Upper lobe of left lung (tissue), 6 donors: ENCODE data around the gene CCKAR. TPM values are rescaled to one million over a fixed set of nuclear protein-coding genes. Genes with fewer than 3 reads are reported as not detected.

Experiments used
- ATAC-seq, 2 donors: fragments of 200-7000 bp; cut with Tn5 transposase; one replicate each; pipeline ENCODE4 v1.9.1; 2022; ENCODE audit warnings: mild to moderate bottlenecking in 2 of 2, moderate library complexity in 2 of 2; ENCODE audit not compliant: low FRiP score in 2 of 2
- DNase-seq, 2 donors: peaks; one replicate each; pipeline ENCODE4 v3.0.0-alpha.2; 2019 to 2020
- H3K27ac ChIP-seq, 4 donors: fragments of 200-600 bp; sonication (generic); one replicate each; pipeline ENCODE4 v1.5.1; 2016 to 2019
- H3K27me3 ChIP-seq, 4 donors: fragments of 200-600 bp; sonication (generic); one replicate each; pipeline ENCODE4 v1.5.1; 2017 to 2019
- H3K36me3 ChIP-seq, 4 donors: fragments of 200-600 bp; sonication (generic); one replicate each; pipeline ENCODE4 v1.5.1; 2016 to 2019
- H3K4me1 ChIP-seq, 4 donors: fragments of 200-600 bp; sonication (generic); one replicate each; pipeline ENCODE4 v1.5.1; 2018 to 2019
- H3K4me3 ChIP-seq, 4 donors: fragments of 200-600 bp; sonication (generic); one replicate each; pipeline ENCODE4 v1.5.1; 2017 to 2019; ENCODE audit warnings: mild to moderate bottlenecking in 2 of 4, moderate library complexity in 1 of 4
- H3K9me3 ChIP-seq, 4 donors: fragments of 200-600 bp; sonication (generic); one replicate each; pipeline ENCODE4 v1.5.1; 2018 to 2019
- CTCF ChIP-seq, 6 experiments: fragments of 450-650 bp in 4 of 6; fragments of 200-600 bp in 2 of 6; sonication (generic) in 2 of 6; IDR thresholded peaks; one replicate each; pipeline ENCODE4 v1.5.1; 2016 to 2019; ENCODE audit warnings: antibody characterized with exemption in 6 of 6
- EP300 ChIP-seq, 4 donors: sonication (generic); formaldehyde crosslinking; IDR thresholded peaks; one replicate each; pipeline ENCODE4 v1.5.1; 2017; ENCODE audit warnings: antibody characterized with exemption in 4 of 4, control low read depth in 2 of 4
- POLR2A ChIP-seq, 4 donors: fragments of 450-650 bp; IDR thresholded peaks; one replicate each; pipeline ENCODE4 v1.5.1; 2016 to 2017; ENCODE audit warnings: antibody characterized with exemption in 4 of 4, mild to moderate bottlenecking in 2 of 4
- POLR2AphosphoS5 ChIP-seq, 2 donors: sonication (generic); formaldehyde crosslinking; IDR thresholded peaks; one replicate each; pipeline ENCODE4 v1.5.1; 2017; ENCODE audit warnings: antibody characterized with exemption in 2 of 2
- WGBS, 2 donors: methylation state at CpG; one replicate each; pipeline ENCODE4 v1.1.5; 2017 to 2018; 5-methylcytosine and 5-hydroxymethylcytosine counted together
- total RNA-seq, 6 donors: library from RNA; depleted of rRNA in 4 of 6; stranded (reverse); fragments of >200 nt in 4 of 6; gene quantifications; one replicate each; pipeline versions ENCODE4 v1.1.0 to v1.2.1, GENCODE V29; 2016 to 2021
- donor health status: DM: no; HTN: no; CAD: no; lungs with moderate emphysema.
- donor health status: DM: no; HTN: yes; CAD: no; lungs with severe emphysema.

The CCKAR gene
- total RNA-seq, 6 donors from 2014 or later = not detected

GRCh38 chr4:26433556-26433955, 56.7 kb downstream of the CCKAR start:
- no peak for TF ChIP-seq EP300 (IDR thresholded peaks at IDR 0.05)
- no peak for TF ChIP-seq POLR2A (IDR thresholded peaks at IDR 0.05)
- TF ChIP-seq POLR2AphosphoS5 (IDR thresholded peaks at IDR 0.05) = no peak
- TF ChIP-seq CTCF (IDR thresholded peaks at IDR 0.05) = no peak
- Histone ChIP-seq H3K9me3 (no peaks in the 10 kb centered on the region), H3K36me3 (peaks cover 0 to 49% (median 14%) of the 10 kb centered on the region in 4 donors), H3K4me3 (no peak overlapping the region), H3K27me3 (no peaks in the 10 kb centered on the region), H3K4me1 (peaks cover 0 to 3% (median 0%) of the 10 kb centered on the region in 4 donors), H3K27ac (no peak overlapping the region)
- no peak for DNase-seq
- ATAC-seq = no peak
- whole genome bisulfite sequencing, 2 donors = 95 to 100% methylated on average over 1 of the region's 1 CpG

GRCh38 chr4:26432419-26432818, 57.9 kb downstream of the CCKAR start:
- no peaks in the 10 kb centered on the region for H3K27me3 ChIP-seq
- H3K9me3 ChIP-seq = no peaks in the 10 kb centered on the region
- DNase-seq (no peak), ATAC-seq (no peak)
- no peak overlapping the region for H3K4me3 ChIP-seq
- 63 to 76% methylated on average over 5 of the region's 5 CpGs for WGBS, 2 donors
- peaks cover 0 to 53% (median 14%) of the 10 kb centered on the region in 4 donors for H3K36me3 ChIP-seq
- H3K4me1 ChIP-seq = peaks cover 0 to 3% (median 0%) of the 10 kb centered on the region in 4 donors
- H3K27ac ChIP-seq = no peak overlapping the region
- TF ChIP-seq POLR2AphosphoS5 (IDR thresholded peaks at IDR 0.05) = no peak
- no peak for TF ChIP-seq CTCF (IDR thresholded peaks at IDR 0.05)
- TF ChIP-seq POLR2A (IDR thresholded peaks at IDR 0.05) = no peak
- TF ChIP-seq EP300 (IDR thresholded peaks at IDR 0.05) = no peak

GRCh38 chr4:26431461-26432180, 58.7 kb downstream of the CCKAR start:
- Histone ChIP-seq H3K27ac (no peak overlapping the region), H3K36me3 (peaks cover 0 to 53% (median 14%) of the 10 kb centered on the region in 4 donors), H3K9me3 (no peaks in the 10 kb centered on the region), H3K4me3 (no peak overlapping the region), H3K4me1 (peaks cover 0 to 3% (median 0%) of the 10 kb centered on the region in 4 donors), H3K27me3 (no peaks in the 10 kb centered on the region)
- no peak for DNase-seq
- no peak for ATAC-seq
- WGBS, 2 donors = 67 to 75% methylated on average over 2 of the region's 2 CpGs
- TF ChIP-seq POLR2AphosphoS5 (IDR thresholded peaks at IDR 0.05) (no peak), EP300 (IDR thresholded peaks at IDR 0.05) (no peak), CTCF (IDR thresholded peaks at IDR 0.05) (no peak), POLR2A (IDR thresholded peaks at IDR 0.05) (no peak)

Other genes starting within 250 kb of the CCKAR start
- gene RBPJ, start 169.5 kb downstream of the CCKAR start, total RNA-seq = 10 to 100 TPM; 59.4 to 93.2 (median 79.4) TPM
- gene TBC1D19, start 93.6 kb upstream of the CCKAR start, total RNA-seq = 10 to 100 TPM in 3 of 6 donors, 1 to 10 TPM in 3; 6.8 to 35.6 (median 11.8) TPM